ENCODE results near the gene NSMCE4A. TPM values are rescaled to one million over a fixed set of nuclear protein-coding genes. Genes with fewer than 3 reads are reported as not detected.

NSMCE4A gene
- total and polyA plus RNA-seq, 9 of the 15 experiments (the other 6 are each of a cell fraction or from before 2014, with no cell fraction given), result 8.4 to 88.5 (median 46.4) TPM

GRCh38 chr10:121974535-121975294 is at the start of gene NSMCE4A (continued):
- TF ChIP-seq DEAF1 (CRISPR knock-in tag; IDR thresholded peaks at IDR 0.05) (no peak), ZBTB5 (IDR thresholded peaks at IDR 0.05) (no peak), NCOA6 (IDR thresholded peaks at IDR 0.05) (no peak), CHD1 (IDR thresholded peaks at IDR 0.05; ENCODE audit: low read length) (peak; percentile 51), ZNF551 (CRISPR knock-in tag; IDR thresholded peaks at IDR 0.05) (no peak), MCM3 (IDR thresholded peaks at IDR 0.05) (no peak), MAX (CRISPR knock-in tag; IDR thresholded peaks at IDR 0.05) (no peak), ZNF592 (IDR thresholded peaks at IDR 0.05) (no peak), ZNF347 (CRISPR knock-in tag; IDR thresholded peaks at IDR 0.05; ENCODE audit: low read depth) (no peak), CCAR2 (IDR thresholded peaks at IDR 0.05; ENCODE audit: low read depth, low read length) (no peak), ZFPM2 (CRISPR knock-in tag; IDR thresholded peaks at IDR 0.05) (no peak), VEZF1 (CRISPR knock-in tag; IDR thresholded peaks at IDR 0.05) (peak; percentile 89), ATF7 (IDR thresholded peaks at IDR 0.05) (no peak), GATAD2B (IDR thresholded peaks at IDR 0.05; ENCODE audit: borderline replicate concordance) (peak; percentile 19; the same call in 1 of the 2 replicates), TAF9B (IDR thresholded peaks at IDR 0.05; ENCODE audit: partially characterized antibody) (no peak), PHF20 (IDR thresholded peaks at IDR 0.05; ENCODE audit: partially characterized antibody) (peak; percentile 28), TEAD2 (tag; IDR thresholded peaks at IDR 0.05) (no peak), PREB (CRISPR knock-in tag; IDR thresholded peaks at IDR 0.05) (no peak)

Data from K562 (cell line).